Measurements from ENCODE around the gene IGF2. TPM values are rescaled to one million over a fixed set of nuclear protein-coding genes. Genes with fewer than 3 reads are reported as not detected.
"Not testable (repeated sequence)": the region's sequence is repeated elsewhere in the genome, so short reads cannot be mapped to it uniquely, and the experiment has no call there.

Gene IGF2
- total RNA-seq, 1 donor from 2014 or later: 11.2 TPM

DNA sequence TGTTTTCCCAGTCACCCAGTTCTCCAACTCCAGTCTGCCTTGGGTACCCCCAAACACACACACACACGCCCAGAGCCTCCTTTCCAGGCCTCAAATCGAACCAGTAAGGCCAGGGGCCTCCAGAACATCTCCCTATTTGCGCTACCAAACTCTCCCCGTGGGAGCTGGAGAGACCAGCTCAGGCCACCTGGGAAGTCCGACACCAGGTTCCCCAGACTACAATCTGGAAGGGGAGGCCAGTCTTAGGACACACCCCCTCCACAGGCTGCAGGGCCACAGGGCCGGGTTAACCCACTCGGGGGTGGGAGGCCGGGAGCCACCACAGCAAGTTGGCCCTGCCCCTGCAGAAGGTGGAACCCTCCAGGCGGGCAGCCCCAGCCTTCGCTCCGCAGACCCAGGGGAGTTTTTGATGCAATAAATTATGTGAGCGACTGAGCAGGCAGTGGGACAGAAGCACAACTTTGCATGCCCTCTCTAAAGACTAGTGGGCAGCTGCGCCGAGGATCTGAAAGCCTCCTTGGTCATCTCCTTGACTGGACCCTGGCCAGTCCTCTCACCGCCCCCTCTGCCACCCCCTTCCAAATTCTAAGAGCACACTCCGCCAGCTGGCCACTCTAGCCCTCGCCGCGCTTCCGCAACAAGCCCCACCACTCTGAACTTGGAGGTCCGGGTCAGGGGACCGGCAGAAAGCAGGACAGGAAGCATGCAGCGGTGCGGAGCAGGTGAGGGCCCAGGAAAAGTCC is 2.8 kb downstream of the IGF2 start:
- DNase-seq: no peak

DNA sequence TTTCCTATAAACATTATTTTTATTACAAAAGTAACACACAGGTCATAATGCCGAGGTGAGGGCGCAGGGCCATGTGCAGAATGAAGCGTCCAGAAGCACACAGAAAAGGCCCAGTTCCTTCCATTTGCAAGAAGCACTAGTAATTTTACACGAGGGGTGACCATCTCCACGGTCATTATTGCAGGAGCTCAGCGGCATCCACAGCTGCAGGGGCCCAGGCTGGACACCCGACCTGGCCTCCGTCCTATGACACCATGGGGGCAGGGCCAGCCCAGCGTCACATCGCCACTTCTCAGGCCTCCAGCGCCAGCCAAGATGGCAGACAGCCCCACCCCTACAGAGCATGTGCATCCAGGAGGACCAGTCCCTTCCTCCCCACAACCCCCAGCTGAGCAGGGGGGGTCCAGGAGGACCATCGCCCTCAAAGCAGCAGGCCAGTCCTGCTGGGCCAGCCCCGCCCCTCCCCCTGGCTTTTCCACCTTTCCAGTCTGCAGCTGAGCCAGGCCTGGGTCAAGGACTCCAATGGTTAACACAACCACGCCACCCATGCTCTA is 3.5 kb downstream of the IGF2 start:
- no peak for DNase-seq

DNA sequence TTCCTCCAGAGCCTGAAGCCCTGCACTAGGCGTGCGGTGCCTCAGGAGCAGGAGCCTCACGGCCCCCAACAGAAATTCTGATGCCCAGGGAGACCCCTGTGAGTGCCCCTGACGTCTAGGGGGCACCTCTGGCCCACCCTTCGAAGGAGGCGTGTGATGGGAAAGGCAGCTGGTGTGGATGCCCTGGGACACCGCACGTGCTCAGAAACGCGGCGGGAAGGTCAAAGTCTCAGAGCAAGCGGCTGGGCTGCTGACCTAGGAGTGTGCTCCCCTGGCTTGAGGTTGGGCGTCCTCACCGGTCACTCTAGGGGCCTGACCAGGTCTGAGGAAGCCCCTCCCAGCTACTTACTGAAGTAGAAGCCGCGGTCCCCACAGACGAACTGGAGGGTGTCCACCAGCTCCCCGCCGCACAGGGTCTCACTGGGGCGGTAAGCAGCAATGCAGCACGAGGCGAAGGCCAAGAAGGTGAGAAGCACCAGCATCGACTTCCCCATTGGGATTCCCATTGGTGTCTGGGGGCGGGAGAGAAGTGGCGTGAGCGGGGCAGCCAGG is 4.1 kb downstream of the IGF2 start:
- no peak for DNase-seq

DNA sequence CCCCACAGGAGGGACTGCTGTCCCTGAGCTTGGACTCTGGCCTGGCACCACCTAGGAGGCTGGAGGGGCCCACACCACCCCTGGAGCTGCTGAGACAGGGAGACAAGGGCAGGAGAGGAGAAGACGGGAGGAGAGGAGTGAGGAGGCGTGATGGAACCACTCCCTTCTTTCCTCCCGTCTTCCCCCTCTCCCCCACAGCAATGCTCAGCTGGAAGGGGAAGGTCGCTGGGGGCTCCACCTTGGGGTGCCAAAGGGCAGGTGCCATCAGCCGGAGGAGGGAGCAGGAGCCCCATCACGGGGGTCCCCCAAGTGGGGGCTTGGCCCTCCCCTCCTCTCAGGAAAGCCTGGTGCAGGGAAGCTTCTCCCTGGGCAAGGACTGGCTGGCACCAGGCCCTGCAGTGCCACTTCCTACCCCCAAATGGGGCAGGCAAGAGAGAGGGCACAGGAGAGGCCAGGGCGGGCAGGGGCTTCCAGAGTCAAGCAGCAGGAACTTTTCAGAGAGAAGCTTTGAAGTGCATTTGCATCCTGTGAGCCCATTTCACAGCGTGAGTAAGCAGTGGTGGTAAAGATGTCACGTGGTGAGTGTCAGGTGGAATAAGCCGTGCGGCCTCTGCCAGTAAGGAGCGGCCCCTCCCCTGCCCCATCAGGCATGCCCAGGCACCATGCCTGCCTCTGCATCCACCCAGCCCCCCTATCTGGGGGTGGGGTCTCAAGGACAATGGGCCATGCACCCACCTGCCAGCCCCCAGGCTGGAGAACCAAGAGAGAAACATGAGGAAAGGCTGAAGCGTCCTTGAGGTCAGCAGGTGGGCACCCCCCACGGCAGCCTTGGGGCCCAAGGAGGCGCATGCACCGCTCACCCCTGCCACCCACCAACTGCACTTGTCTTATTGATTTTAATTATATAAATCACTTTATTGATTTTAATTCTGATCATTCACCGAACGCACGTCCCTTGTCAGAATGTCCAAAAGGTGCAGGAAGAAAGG is 4.9 kb downstream of the IGF2 start:
- DNase-seq: no peak

DNA sequence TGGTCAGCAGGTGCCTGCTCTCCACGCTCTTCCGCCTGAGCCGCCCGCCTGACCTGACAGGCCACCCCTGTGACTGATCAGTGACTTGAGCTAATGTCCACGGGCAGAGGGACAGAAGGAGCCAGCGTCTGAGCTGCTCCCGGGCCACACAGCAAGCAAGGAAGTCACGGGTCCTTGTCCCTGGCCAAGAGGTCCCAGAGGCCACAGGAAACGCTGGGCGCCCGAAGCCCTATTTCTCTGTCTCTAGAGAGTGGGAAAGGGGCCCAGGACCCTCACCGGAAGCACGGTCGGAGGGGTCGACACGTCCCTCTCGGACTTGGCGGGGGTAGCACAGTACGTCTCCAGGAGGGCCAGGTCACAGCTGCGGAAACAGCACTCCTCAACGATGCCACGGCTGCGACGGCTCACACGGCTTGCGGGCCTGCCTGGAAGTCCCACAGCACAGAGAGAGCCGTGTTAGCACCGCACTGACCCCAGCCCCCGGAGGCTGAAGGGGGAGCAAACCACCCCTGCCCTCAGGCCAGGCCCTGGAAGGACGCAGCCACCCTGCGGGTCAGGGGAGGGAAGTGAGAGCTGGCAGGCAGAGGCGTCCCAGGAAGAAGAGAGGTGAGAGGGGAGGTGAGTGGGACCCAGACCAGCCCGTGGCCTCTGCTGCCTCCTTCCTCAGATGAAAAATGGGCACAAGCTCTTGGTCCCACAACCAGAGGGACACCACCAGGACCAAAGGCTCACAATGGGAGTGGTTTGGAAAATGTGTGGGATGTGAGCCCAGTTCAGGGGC is 5.8 kb downstream of the IGF2 start:
- DNase-seq: no peak

DNA sequence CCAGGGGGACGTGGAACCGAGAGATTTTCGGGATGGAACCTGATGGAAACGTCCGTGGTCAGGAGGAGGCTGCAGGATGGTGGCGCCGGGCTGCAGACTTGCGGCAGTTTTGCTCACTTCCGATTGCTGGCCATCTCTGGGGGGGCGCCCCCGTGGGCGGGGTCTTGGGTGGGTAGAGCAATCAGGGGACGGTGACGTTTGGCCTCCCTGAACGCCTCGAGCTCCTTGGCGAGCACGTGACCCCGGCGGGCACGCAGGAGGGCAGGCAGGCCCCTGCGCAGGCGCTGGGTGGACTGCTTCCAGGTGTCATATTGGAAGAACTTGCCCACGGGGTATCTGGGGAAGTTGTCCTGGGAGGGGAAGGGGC is 6.3 kb downstream of the IGF2 start:
- DNase-seq: no peak

DNA sequence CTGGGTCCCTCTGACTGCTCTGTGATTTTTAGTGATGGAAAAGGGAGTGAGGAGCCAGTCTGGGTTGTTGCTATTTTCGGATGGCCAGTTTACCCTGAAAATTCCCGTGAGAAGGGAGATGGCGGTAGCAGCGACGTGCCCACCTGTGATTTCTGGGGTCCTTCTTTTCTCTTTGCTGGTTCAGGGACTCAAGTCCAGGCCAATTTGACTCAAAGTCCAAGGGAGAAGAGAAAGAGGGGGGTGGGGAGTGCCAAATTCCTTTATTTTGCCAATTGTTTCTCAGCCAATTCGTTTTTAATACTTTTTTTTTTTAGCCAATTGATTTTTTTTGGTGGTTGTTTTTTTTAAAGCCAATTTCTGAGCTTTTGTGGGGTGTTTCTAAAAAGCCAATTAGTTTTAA is 6.9 kb downstream of the IGF2 start:
- DNase-seq: no peak

DNA sequence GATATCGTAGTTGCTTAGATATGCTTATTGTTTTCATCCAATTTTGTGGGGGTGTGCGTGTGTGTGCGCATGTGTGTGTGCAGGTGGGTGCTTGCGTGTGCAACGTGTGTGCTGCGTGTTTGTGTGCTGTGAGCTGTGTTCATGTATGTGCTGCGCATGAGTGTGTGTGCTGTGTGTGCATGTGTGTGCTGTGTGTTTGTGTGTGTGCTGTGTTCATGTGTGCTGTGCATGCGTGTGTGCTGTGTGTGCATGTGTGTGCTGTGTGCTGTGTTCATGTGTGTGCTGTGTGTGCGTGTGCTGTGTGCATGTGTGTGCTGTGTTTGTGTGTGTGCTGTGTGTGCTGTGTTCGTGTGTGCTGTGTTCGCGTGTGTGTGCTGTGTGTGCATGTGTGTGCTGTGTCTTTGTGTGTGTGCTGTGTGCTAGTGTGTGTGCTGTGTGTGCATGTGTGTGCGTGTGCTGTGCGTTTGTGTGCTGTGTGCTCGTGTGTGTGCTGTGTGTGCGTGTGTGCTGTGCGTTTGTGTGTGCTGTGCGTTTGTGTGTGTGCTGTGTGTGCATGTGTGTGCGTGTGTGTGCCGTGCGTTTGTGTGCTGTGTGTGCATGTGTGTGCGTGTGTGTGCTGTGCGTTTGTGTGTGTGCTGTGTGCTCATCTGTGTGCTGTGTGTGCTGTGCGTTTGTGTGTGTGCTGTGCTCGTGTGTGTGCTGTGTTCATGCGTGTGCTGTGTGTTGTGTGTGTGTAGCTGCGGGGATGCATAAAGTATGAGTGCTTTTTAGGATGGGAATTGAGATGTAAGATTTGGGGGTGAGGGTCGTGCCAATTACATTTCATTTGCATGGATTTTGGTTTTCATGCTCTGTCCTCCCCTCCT is 7.6 kb downstream of the IGF2 start:
- no peak for DNase-seq

DNA sequence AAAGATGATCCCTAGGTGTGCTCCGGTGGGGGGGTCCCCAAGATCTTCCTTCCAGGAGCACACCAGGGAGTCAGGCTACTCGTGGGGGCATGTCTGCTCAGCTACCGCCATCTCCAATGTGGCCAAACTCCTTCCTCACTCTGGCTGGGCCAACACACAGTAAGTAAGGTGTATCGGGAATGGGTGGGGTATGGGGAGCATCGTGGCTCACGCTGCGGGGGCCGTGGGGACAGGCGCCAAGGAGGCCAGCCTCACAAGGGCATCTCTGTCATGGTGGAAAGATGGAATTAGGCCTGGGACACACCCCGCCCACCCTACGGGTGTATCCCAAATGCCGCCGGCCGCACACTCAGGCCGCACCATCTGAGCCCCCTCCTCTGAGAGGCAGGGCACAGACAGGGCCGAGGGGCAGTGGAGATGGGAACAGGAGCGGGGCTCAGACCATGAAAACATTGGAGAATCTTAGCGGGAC is 8.3 kb downstream of the IGF2 start:
- no peak for DNase-seq

DNA sequence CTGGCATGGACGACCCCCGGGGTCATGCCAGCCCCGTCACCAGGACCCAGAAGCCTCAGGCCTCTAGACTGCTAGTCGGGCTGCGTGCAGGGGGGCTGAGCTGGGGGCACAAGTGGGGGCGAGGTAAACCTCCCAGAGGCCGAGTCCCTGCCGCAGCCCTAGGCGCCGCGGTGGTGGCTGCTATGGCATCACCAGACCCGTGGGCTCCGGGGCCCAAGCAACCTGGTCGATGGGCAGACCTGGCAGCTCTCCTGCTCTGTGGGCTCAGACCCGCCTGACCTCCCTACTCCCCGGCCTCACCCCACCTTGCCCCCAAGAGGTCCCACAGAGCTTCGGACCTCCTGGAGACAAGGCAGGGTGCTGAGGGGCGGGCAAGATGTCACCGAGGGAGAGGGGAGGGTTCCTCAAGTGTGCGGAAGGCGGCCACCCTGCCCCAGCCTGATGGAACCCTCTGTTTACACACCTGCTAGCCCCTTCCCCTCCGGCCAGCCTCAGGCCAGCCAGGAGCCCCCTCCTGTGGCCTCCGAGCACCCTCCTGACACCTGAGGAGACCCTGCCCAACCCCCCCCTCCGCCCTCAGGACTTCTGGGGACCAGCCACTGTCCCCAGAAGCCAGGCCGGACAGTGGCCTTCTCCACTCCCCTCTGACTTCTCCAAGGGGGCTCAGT is 9.4 kb downstream of the IGF2 start:
- no peak for DNase-seq

DNA sequence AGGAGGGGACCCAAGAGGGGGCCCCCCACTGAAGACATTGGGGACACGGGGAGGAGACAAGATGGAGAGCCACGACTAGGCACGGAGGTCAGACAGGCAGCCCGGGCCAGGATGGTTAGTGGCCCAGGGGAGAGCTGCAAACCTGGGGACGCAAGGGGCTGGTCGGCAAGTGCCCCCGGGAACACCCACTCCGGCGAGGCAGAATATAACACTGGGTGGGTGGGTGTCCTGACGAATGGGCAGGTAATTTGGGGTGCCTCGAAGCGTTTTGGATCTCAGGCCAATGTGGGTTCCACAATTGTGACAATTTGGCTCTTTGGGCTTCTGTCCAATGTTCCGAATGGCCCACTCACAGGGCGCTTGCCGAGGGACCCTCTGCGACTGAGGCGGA is 9.9 kb downstream of the IGF2 start:
- no peak for DNase-seq

DNA sequence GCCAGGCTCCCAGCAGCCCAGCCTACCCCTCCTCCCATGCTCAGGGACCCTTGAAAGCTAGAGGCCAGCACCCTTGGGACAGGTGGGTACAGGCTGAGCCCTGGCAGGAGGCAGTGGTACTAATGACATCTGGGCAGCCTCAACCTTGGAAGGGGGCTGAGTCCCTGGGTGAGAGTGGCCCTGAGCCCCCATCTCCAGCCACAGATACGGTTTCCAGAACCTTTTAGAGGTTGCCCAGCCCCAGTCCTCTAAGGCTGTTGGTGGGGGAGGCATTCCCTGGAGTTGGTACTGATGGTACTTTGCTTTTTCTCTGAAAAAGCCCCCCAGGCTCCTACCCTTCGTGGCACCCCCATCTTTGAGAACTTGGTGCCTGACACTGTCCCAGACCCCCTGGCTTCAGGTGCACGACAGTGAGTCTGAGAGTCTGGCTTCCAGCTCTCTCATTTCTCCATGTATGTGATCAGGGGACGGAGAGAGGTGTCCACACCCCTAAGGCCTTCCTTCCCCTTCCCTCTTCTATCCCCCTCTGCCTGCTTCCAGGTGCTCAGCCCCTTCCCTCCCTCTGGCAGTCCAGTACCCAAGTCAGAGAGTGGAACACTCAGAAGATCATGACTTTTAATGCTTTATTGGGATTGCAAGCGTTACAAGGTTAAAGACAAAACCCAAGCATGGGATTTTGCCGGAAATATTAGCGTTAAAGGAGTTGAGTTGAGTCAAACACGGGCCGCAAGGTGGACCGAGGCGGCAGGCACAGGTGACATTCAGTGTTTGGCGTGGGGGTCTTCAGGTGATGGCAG is 10.5 kb downstream of the IGF2 start:
- no peak for DNase-seq

DNA sequence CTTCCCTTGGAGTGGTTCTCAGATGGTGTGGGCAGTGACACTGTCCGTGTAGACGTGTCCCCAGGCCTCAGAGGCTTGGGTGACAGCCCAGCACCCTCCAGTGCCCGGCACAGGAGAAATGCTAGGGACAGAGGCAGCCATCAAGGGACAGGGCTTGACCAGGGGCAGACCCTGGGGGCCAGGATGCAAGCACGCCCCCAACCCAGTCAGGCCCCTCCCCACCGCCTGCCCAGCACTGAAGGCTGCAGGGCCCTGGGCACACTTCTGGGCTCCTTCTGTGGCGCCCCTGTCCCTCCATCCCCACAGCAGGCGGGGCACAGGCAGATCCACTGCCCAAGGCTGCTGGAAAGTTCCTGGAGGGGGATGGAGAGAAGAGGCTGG is 11.1 kb downstream of the IGF2 start:
- DNase-seq: no peak

DNA sequence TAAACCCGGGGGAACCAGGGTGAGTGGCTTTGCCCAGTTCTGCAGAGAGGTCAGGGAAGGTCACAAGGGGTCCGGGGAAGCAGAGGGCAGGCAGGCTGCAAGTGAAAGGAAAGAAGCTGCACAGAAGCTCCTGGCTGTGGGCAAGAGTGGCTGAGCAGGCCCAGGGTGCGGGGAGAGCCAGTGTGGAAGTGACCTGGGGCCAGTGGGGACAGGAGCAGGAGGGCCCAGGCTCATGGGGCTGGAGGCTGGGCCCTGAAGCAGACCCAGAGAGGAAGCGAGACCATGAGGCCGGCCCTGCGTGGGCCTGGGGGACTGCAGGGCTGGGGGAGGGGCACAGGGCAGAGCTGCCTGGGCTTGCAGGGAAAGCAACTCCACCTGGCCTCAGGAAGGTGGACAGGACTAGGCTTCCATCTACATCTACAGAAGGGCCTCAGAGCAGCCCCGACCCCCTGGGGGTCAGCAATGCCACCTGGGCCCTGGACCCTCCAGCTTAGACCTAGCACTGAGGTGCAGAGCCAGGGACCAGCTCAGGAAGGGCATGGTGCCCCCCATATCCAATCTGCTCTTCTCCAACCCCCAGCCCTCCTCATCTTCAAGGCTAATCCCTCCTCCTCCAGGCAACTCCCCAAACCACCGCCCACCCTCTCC is 11.6 kb downstream of the IGF2 start:
- no peak for DNase-seq

DNA sequence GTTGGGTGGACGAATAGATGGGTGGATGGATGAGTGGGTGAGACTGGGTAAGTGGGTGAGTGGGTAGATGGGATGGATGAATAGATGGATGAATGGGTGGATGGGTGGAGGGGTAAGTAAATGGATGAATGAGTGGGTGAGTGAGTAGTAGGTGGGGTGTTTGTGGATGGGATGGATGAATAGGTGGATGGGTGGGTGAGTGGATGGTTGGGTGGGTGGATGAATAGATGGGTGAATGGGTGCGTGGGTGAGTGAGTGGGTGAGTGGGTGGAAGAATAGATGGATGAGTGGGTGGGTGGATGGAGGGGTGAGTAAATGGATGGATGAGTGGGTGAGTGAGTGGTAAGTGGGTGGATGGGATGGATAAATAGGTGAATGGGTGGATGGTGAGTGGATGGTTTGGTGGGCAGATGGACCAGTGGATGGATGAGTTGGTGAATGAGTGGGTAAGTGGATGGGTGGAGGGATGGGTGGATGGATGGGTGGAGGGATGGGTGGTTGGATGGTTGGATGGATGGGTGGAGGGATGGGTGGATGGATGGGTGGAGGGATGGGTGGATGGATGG is 12.6 kb downstream of the IGF2 start:
- no peak for DNase-seq

DNA sequence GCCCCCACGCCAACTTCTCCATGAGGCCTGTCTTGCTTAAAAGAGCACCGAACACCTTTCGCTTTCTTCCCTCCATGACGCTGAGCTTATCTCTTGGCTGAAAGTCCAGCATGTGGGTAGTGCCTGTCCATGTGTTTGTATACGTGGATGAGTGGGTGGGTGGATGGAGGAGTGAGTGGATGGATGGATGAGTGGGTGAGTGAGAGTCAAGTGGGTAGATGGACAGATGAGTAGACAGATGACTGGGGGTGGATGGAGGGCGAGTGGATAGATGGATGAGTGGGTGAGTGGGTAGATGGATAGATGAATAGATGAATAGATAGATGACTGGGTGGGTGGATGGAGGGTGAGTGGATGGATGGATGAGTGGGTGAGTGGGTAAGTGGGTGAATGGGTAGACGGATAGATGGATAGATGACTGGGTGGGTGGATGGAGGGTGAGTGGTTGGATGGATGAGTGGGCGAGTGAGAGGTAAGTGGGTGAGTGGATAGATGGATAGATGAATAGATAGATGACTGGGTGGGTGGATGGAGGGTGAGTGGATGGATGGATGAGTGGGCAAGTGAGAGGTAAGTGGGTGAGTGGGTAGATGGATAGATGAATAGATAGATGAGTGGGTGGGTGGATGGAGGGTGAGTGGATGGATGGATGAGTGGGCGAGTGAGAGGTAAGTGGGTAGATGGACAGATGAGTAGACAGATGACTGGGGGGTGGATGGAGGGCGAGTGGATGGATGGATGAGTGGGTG is 14.3 kb downstream of the IGF2 start:
- DNase-seq: not testable (repeated sequence)

DNA sequence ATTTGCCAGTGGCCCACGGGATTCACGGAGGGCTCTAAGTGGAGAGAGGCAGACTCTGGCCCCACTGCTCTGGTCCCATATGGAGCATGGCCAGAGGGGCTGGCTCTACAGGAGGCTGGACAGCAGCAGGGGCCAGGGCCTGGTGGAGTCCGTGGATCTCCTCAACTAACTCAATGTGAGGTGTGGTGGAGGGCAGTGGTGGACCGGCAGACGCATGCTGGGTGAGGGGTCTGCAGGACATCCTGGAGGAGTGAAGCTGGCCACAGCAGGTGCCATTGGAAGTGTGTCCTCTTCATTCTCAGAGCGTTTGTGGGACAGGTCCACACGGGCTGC is 15.6 kb downstream of the IGF2 start:
- DNase-seq: no peak

DNA sequence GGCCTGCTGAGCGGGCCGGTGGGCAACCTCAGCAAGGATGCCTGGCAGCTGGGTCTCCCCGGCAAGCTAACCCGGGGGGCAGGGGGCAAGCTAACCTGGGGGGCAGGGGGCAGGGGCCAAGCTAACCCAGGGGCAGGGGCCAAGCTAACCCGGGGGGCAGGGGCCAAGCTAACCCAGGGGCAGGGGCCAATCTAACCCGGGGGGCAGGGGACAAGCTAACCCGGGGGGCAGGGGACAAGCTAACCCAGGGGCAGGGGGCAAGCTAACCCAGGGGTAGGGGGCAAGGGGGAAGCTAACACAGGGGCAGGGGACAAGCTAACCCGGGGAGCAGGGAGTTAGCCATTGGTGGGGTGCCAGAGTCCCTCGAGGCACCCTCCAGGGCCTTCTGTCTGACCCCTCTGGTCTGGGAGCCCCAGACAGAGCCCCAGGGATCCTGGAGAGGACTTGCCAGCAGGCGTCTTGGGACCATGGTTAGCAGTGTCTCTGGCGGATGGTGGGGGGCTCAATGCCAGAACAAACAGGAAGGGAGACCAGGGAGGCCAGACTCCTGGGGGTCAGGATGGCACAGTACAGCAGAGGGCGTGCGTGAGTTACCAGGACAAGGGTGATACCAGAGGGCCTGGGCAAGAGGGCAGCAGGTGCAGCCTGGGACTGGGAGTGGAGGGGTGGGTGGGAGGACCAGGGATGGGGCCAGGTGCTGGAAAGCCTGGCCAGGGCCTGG is 16.1 kb downstream of the IGF2 start:
- no peak for DNase-seq

Data from dermis blood vessel endothelial cell (primary cell).